ENCODE results near the gene UFSP1.
"Not testable (repeated sequence)": the region's sequence is repeated elsewhere in the genome, so short reads cannot be mapped to it uniquely, and the experiment has no call there.

UFSP1 gene

DNA sequence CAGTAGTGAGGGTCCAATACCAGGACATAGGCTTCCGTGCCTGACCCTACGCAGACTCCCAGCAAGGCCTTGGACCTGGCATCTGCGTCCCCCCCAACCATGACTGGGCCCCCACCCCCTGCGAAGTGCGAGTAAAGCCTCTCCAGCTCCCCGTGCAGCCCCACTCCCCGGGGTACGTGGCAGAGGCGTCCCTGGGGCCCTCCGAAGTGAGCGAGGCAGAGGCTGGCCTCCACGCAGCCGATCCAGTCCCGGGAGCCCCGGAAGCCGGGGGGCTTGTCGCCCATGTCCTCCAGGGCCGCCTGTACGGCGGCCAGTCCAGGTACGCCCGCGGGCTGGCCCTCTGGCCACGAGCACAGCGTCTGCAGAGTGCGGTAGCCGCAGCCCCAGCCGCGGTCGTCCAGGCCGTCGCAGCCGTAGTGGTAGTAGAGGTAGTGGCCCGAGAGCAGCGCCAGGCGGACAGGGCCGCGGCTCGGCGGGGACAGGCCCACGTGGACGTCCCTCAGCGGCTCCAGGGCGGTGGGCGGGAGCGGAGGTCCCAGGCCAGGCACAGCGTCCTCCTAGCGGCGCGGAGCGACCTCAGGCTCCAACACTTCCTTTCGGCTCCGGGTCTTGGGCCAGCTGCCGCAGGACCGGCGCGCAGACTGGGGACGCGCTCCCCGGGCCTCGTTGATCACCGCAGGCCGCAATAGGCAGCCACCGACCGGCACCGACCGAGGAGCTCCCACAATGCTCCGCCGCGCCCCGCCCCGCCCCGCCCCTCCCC is at the start of gene UFSP1:
UFSP1 (minus strand) TSS at position 728 of the 763 bp plus-strand sequence; CDS start at position 284, 444 bp downstream.
- no peak for DNase-seq

DNA sequence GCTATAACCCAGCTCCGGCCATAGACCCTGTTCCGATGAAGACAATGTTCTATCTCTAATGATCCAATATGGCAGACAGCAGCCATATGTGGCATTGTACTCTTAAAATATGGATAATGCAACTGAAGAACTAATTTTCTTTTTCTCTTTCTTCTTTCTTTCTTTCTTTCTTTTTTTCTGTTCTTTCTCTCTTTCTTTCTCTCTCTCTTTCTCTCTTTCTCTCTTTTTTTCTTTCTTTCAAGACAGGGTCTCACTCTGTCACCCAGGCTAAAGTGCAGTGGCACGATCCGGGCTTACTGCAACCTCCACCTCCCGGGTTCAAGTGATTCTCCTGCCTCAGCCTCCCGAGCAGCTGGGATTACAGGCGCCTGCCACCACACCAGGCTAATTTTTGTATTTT is 46.7 kb upstream of the UFSP1 start:
- not testable (repeated sequence) for DNase-seq

DNA sequence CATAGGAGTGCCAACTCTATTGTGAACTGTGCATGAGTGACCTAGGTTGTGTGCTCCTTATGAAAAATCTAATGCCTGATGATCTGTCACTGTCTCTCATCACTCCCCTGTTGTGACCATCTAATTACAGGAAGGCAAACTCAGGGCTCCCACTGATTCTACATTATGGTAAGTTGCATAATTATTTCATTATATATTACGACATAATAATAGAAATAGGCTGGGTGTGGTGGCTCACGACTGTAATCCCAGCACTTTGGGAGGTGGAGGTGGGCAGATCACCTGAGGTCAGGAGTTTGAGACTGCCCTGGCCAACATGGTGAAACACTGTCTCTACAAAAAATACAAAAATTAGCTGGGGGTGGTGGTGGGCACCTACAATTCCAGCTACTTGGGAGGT is 45.9 kb upstream of the UFSP1 start:
- not testable (repeated sequence) for DNase-seq

DNA sequence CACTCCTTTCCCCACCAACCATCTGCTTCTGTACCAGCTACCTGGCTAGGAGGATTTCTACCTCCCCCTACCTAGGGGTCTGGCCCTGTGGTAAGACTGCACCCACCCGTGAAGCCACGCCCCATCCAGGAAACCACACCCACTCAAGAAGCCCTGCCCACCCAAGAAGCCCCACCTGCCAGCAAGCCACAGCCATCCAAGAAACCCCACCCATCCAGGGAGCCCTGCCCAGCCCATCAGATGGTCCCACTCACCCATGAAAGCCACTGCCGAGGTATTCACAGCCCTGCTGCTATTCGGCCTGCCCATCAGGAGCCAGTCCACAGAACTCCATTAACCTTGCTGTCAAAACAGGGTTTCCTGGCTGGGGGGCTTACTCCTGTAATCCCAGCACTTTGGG is 44.2 kb upstream of the UFSP1 start:
- DNase-seq, result no peak

DNA sequence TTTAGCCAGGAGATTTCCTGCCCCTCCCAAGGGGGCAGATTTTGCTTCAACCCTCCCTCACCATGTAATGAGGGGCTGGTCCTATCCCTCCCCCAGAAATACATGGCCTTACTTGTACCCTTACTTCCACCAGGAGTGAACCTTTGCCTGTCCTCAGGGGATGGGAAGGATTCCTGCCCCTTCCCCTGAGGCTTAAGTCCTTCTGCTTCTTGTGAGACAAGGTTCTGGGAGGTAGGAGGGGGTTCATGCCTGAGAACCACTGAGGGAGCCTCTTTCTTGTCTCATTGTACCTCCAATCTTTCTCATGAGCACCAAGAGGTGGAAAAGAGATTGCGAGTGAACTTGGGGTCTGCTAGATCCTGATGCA is 40.3 kb upstream of the UFSP1 start:
- no peak for DNase-seq

DNA sequence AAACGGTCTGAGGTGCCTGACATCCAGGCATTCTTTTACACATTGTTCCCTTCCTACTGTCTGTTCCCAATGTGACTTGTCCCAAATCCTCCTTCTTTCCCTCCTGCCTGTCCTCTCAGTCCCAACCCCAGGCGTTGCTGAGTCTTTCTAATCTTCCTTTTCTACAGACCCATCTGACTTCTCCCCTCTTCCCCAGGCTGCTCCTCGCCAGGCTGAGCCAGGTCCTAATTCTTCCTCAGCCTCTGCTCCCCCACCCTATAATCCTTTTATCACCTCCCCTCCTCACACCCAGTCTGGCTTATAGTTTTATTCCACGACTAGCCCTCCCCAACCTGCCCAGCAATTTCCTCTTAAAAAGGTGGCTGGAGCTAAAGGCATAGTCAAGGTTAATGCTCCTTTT is 34.1 kb upstream of the UFSP1 start:
- DNase-seq, result not testable (repeated sequence)

DNA sequence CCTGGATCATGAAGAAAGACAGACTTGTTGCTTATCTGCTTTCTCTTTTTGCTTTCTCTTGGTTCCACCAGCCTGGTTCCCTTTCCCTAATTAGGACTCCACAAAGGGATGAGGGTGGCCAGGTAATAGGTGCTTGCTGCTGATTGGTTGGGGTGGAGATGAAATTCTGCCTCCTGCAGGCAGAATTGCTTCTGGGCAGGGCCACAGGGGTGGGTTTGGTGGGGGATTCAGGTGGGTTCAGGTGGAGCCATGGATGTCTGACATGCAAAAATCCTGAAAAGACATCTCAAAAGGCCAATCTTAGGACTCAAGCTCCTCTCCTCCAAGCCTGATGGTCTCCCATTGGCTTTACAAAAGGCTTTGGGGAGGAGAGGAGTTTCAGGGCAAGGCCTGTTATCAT is 31.5 kb upstream of the UFSP1 start:
- no peak for DNase-seq

DNA sequence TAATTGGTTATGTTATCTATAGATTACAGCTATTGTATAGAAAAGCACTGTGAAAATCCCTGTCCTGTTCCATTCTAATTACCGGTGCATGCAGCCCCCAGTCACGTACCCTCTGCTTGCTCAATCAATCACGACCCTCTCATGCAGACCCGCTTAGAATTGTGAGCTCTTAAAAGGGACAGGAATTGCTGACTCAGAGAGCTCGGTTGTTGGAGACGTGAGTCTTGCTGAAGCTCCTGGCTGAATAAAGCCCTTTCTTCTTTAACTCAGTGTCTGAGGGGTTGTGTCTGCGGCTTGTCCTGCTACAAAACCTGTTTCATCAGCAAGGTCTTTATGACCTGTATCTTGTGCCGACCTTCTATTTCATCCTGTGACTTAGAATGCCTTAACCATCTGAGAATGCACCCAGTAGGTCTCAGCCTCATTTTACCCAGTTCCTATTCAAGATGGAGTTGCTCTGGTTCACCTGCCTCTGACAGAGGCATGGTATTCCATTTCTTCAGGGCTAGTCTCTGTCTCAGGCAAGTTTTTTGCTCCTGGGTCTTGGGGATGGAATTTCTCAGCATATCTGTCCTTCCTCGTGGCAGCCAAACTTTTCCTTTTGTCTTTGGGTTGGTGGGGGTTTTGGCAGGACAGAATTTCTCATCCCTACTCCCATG is 30.4 kb upstream of the UFSP1 start:
- DNase-seq, result not testable (repeated sequence)

DNA sequence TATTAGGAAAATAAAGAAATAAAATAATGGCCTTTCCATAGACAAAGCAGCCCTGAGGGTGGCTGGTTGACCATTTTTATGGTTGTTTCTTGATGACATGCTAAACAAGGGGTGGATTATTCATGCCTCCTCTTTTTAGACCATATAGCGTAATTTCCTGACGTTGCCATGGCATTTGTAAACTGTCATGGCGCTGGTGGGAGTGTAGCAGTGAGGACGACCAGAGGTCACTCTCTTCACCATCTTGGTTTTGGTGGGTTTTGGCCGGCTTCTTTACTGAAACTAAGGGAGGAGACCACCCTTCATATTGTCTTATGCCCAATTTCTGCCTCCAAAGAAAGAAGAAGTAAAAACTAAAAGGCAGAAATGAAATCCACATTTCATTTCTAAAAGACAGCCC is 29.8 kb upstream of the UFSP1 start:
- not testable (repeated sequence) for DNase-seq

DNA sequence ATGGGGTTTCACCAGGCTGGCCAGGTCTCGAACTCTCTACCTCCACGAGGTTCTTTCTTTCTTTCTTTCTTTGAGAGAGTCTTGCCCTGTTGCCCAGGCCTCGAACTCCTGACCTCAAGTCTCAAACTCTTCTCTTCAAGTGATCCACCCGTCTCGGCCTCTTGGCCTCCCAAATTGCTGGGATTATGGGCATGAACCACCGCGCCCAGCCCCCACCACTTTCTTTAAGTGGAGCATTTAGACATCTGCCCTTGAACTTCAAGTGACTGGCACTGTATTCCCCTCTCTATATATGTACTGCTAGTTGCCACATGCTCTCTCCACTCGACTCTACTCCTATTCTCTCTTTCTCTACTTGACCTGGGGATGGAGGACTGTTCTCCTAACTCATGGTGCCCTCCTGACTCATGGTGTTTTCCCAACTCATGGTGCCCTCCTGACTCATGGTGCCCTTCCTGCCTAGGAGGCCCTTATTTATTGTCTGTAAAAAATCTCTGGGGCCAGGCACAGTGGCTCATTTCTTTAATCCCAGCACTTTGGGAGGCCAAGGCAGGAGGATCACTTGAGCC is 25.4 kb upstream of the UFSP1 start:
- no peak for DNase-seq

DNA sequence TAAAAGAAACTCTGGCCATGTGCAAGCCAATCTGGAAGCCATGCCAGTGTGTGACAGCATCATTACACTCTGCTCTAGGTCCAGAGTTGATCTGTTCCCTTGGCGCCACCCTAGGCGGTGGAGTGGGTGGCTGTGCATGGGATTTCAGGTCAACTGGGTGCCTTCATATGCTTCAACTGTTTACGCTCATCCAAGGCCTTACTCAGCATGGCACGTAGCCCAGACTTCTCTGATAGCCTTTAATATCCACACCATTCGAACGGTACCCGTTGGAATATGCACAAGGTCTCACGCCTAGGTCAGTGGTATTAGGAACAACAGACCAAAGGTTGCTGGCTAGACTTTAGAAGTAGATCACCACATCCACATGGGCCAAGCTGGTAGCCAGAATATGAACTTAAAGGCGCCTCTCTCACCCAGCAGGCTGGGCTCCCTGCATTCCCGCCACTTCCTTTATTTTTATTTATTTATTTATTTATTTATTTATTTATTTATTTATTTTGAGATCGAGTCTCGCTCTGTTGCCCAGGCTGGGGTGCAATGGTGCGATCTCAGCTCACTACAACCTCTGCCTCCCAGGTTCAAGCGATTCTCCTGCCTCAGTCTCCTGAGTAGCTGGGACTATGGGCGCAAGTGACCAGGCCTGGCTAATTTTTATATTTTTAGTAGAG is 24.8 kb upstream of the UFSP1 start:
- no peak for DNase-seq

DNA sequence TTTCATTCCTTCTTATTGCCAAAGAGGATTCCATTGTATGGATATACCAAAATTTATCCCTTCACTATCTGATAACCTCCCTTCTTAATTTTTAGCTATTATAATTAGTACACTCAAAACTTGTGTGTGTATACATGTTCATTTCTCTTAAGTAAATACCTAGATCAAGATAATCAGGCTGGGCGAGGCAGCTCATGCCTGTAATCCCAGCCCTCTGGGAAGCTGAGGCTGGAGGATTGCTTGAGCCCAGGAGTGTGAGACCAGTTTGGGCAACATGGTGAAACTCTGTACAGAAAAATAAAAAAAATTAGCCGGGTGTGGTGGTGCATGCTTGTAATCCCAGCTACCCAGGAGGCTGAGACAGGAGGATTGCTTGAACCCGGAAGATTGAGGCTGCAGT is 22.0 kb upstream of the UFSP1 start:
- DNase-seq, result no peak

DNA sequence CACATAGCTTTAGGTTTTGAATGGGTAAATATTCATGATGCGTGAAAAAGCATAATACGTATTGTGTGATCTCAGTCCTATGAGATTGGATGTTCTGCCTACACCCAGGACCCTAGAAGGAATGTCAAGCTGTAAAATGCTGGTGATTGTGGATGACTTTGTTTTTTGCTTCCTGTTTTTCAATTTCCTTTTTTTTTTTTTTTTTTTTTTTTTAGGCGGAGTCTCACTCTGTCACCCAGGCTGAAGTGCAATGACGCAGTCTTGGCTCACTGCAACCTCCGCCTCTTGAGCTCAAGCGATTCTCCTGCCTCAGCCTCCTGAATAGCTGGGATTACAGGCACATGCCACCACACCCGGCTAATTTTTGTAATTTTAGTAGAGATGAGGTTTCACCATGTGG is 20.9 kb upstream of the UFSP1 start:
- not testable (repeated sequence) for DNase-seq

DNA sequence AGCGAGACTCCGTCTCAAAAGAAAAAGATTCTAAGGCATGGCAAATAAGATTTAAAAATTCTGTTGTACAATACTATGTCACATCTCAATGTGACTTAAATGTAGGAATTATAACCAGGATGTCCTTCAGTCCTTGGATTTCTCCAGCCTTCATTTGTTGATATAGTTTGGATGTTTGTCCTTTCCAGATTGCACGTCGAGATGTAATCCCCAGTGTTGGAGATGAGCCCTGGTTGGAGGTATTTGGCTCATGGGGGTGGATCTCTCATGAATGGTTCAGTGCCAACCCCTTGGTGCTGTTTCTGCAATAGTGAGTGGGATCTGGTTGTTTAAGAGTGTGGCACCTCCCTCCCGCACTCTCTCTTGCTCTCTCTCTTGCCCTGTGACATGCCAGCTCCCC is 19.0 kb upstream of the UFSP1 start:
- DNase-seq, result no peak

DNA sequence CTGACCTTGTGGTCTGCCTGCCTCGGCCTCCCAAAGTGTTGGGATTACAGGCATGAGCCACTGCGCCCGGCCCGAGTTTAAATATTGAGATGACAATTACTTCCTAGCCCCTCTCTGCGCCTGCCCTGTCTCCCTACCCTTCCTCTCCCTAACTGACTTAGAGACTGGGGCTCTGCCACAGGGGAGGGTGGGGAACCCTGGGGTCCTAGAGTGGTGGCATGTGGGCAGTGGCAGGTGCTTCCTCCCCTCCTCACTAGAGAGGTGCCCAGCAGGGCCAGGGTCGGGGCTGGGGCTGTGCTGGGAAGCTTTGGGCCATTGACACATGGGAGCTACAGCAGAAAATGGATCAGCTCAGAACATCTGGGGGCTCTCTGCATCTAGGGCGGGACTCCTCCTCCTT is 13.1 kb upstream of the UFSP1 start:
- DNase-seq, result no peak

DNA sequence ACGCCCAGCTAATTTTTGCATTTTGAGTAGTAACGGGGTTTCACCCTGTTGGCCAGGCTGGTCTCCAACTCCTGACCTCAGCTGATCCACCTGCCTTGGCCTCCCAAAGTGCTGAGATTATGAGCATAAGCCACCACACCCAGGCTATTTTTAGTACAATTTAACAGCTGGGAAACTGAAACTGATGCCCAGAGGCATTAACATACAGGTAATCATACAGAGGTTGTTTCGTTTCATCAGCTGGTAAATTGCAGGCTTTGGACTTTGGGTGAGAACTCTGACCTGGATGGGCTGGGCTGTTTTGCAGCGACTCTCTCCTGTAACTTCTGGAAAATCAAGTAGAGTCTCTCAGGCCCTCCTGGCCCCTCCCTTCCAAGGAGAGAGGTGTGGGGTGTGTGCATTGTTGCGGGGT is 12.4 kb upstream of the UFSP1 start:
- DNase-seq, result no peak

DNA sequence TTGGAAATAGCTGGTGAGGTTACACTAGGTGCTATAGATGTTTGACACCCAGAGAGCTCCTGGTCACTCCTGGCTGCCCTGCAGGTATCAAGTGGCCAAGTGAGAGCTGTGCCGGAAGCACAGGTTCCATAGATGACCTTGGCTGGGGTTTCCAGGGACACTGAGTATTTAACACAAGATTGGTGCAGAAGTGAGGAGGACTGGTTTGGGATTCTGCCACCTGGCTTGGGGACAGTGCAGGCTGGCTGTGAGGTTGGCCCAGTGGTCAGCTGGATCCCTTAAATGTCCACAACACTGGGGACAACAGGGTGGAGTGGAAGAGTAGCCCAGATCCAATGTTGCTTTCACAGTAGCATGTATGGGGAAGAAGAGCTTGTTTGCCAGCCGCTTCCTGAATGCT is 11.5 kb upstream of the UFSP1 start:
- DNase-seq, result no peak

DNA sequence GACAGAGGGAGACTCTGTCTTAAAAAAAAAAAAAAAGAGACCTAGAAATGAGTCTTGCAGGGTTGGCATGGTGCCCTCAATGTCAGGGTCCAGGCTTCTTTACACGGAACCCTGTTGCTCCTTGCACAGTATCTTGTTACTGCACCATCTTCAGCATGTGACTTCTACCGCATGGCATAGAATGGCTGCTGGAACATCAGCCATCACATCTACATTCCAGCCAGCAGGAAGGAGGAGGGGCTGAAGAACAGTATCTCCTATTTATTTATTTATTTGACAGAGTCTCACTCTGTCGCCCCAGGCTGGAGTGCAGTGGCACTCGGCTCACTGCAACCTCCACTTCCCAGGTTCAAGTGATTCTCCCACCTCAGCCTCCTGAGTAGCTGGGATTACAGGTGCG is 9.9 kb upstream of the UFSP1 start:
- no peak for DNase-seq

DNA sequence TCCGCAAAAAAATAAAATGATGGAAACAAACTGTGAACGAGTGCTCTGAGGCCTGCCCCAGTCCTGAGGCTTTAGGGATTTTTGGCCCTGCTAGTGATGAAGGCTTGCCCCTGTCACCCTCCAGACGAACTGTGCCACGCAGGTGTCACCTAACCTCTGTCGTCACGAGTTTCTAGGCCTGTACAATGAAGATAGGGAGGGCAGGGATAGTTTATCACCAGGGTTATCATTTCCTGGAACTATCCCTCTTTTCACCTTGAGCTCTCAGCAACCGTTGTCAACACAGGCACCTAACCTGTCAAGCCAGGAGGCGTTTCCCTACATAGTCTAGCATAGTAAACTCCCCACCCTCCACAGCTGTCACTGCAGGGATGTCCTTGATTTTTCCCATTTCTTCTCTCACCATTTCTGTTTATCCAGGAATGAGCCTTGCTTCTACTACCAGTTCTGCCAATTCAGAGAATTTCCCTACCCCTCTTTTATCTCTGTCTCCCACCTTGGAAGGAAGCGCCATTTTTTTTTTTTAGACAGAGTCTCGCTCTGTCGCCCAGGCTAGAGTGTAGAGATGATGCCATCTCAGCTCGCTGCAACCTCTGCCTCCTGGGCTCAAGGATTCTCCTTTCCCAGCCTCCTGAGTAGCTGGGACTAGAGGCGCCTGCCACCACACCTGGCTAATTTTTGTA is 8.4 kb upstream of the UFSP1 start:
- no peak for DNase-seq

DNA sequence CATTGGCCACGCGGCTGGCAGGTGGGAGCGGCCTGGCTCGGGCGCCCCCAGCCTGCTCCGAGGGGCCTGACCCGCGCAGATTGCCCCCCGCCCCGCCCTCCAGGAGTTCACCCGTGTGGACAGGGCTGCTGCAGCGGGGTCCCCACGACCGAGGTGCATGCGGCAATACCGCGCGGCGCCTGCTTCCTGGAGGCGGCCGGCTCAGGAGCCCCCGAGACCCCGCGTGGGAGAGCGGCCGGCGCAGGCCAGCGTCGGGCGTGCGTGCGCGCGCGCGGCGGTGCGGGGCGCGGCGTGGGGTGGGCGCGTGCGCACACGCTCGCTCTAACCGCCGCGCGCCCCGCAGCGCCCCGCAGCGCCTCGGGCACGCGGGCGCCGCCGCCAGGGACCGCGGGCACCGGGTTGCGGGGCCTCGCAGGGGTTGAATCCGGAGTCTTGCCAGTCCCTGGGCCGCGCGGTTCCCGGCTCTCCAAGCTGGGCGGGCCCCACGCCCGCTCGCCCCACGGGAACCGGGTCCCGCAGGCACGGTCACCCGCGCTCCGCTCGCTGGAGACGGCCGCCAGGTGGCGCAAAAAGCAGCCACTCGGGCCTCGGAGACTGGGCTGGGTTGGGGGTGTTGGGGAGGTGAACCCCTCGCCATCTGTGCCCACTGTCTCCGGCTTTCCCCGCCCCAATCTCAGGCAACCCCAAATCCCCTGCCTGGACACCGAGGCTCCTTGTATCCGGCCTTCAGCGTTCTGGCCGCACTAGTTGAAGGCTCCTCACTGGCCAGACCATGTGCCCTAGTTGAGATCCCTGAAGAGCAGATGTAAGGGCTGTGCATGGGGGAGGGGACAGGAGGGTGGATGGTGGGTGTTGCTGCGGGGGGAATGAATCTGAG is 7.5 kb upstream of the UFSP1 start:
- no peak for DNase-seq

DNA sequence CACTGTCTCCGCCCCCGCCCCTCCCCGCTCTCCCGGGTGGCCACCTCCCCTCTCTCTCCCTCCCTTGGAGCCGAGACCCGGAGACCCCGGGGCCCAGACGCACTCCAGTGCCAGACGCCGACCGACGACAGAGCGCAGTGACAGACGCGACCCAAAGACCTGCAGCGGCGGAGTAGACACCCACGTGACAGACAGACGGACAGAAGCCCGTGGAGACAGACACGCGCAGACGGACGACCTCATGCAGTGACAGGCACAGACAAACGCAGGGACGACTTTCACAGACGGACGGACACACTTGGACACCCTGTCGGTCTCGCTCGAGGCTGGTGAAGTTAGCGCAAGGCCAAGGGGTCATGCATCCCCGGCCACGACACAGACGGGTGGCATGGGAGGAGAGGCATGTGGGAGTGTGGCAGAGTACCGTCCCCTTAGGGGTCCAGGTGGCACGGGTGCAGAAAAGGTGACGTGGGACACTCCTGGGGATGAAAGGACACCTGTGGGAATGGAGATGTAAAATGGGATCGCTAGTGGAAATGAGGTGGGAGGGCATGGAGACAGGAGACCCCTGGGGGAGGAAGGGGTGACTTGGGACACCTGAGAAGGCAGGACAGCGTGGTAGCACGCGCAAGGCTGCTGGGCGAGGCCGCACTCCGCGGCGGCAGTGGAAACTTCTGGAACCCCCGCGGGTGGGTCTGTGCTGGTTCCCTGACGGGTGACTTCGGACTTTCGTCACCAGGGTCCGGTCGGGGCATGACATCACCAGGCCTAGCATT is 6.6 kb upstream of the UFSP1 start:
- no peak for DNase-seq

DNA sequence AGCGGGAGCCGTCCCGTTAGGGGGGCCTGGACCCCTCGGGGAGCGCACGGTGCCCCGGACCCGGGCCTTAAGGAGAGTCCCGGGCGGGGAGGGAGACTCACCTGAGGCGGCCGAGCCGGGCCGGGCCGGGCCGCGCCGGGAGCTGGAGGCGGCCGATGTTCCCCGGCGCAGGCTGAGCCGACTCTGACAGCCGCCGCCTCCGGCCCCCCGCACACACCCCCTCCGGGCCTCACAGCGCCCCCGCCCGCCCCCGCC is 6.1 kb upstream of the UFSP1 start, which contains the start of gene ACHE:
ACHE (minus strand) TSS at position 188 of the 255 bp plus-strand sequence. CDS start 1,656 bp downstream, outside the sequence.
- DNase-seq, result no peak

Measured in NCI-H774 (cell line).